Hippocampal formation (tissue), 2 donors: ENCODE measurements around the gene LARP6.

Experiments
- DNase-seq, 2 donors: peaks; one replicate each; lab custom pipeline; 2025; lab: John Stamatoyannopoulos, UW

Gene LARP6

DNA sequence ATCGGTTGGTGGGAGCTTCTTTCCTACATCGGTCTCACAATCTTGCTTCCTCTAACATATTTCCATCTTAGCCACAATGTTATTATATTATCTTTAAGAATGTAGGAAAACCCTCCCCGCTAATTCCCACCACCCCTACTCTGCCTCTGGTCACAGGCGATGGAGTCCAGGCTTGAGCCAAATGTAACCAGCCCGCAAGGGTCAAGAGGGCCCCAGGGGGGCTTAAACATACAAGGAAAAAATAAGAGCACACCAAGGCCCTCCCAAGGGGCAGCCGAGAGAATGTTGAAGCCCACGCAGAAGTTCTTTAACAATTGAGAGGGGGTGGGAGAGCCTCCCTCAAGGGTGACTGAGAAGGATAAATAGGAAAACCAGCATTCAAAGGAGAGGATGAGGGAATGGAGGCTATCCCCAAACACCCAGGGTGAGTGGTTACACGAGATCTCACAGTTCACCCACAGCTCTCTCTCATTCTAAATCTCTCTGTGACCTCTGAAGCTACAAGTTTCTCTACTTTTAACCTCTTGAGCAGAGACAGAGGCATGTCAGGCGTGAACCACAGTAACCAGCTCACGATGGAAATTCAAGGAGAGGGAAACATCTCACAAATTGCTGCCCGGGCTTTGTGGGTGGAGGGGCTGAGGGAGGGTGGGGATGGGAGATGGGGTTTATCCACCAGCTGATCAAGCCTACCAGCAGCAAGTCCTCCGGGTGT, 59.2 kb downstream of the LARP6 start:
- DNase-seq: no peak

DNA sequence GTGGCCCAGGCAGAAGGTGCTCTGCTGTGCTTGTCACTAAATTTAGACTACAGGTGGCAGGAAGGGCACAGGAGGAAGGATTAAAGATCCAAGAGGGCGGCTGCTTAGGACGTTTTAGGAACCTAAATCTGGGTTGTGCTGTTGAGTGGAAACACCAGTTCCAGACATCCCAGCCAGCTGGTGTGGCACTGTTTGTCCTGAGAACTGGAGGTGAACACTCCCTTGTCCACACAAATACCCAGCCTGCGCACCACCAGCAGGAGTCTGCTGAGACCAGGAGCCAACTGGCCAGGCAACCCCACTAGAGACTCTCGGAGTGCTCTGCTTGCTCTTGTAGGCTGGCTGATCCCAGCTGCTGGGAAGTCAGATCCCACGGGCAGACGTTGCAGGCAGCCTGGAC, 60.3 kb downstream of the LARP6 start:
- no peak for DNase-seq

DNA sequence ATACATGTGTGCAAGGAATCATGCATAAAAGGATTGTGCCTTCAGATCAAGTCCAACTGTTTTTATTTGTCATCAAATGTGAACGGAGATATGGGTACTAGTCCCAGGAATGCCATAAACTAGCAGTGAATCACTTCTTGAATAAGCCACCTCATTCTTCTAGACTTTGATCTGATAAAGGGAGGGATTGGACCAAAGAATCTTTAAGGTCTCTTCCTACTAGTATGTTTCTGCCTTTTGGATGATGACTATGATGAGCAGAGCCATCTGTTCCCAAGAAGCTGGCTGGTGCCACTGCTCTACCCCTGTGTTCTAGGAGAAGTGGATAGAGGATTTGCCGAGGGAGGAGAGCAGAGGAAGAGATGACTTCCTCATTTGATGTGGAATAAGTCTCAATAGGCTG, 61.8 kb downstream of the LARP6 start:
- no peak for DNase-seq

- no peak for DNase-seq
Measured at GRCh38 chr15:70791259-70791658, 62.7 kb downstream of the LARP6 start.

DNA sequence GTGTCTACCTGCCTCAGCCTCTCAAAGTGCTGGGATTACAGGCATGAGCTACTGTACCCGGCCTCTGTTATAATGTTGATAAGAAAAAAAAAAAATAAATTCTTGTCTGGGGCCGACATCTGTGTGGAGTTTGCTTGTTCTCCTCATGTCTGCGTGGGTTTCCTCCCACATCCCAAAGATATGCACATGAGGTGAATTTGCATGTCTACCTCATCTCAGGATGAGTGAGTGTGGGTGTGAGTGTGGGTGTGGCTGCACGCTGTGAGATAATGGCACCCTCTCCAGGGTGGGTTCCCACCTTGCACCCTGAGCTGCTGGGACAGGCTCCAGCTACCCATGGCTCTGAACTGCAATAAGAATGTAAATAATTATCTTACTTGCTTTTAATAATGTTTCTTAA, 64.7 kb downstream of the LARP6 start:
- DNase-seq: no peak

DNA sequence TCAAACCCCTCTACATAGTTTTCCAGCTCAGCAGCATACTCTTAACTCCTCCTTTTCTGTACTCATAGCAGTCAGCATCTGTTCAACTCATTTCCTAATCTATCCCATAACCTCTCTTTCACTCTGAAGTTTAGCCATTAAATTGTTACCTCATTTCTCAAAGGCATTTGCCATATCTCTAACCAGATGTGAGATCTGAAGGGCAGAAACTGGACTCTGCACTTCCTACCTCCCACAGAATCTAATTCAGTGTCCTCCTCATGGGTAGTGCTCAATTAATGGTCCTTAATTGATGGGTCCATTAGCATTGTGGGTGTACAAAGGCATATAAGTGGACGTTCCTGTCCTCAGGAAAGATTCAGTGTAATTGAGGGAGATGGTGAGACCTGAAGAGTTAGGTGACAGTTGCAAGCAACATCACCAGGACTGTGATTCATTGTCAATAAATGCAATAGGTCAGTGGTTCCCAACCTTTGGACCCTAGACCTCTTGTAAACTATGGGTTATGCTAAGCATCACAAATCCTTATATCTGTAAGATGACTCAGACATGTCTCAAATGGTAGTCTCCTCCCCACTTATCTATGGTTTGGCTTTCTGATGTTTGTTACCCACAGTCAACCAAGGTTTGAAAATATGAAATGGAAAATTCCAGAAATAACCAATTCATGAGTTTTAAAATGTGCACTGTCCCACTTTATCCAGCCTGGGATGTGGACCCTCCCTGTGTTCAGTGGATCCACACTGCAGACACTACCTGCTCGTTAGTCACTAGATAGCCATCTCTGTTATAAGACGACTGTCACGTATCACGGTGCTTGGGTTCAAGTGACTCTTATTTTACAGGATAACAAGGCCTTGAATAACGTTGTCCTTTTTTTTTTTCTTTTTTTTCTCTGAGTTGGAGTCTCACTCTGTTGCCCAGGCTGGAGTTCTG, 65.6 kb downstream of the LARP6 start:
- no peak for DNase-seq

- peak in 1 of 2 donors; percentile 25 for DNase-seq
Measured at GRCh38 chr15:70786996-70787395, 67.0 kb downstream of the LARP6 start.

DNA sequence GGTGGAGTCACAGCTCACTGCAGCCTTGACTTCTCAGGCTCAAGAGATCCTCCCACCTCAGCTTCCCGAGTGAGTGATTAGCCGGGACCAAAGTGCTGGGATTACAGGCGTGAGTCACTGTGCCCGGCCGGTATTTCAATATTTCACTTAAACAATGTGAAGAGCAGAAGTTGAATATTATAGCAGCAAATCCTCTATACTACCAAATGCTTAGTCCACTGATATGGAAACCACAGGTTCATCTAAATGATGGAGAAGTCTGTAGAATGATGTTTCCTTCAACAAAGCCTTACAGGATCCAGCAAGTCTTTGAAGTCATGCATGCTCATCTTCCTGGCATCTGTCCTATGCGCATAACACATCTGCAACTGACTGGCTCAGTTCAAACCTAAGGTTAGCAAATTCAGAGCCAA, 70.3 kb downstream of the LARP6 start:
- DNase-seq: no peak

- no peak for DNase-seq
Measured at GRCh38 chr15:70783041-70783440, 70.9 kb downstream of the LARP6 start.

- DNase-seq: no peak
Measured at GRCh38 chr15:70781236-70781635, 72.7 kb downstream of the LARP6 start.
